Left ventricle myocardium superior (tissue), 1 donor: Measurements from ENCODE around the gene GPR135. TPM values are rescaled to one million over a fixed set of nuclear protein-coding genes. Genes with fewer than 3 reads are reported as not detected.

Experiments
- ATAC-seq: fragments of 200-7000 bp; cut with Tn5 transposase; one replicate; pipeline ENCODE4 v1.9.1; 2020; ENCODE audit warnings: mild to moderate bottlenecking, moderate library complexity
- DNase-seq: peaks from one replicate; pipeline ENCODE4 v3.0.0-alpha.2; 2020
- intact Hi-C: fragments of 100-400 bp; cut with micrococcal nuclease; formaldehyde crosslinking; loops from one replicate; pipeline ENCODE4 v1.11.0; 2022
- long read RNA-seq: library from polyadenylated mRNA; unstranded; transcript quantifications from one replicate; pipeline ENCODE4 v2.0.0, GENCODE V29; 2021
- total RNA-seq: library from RNA; stranded (reverse); fragmentation: NEBNext Ultra II Directional; extraction: Animal tissue kit (Norgen Biotek cat#: 25700); gene quantifications from one replicate; pipeline ENCODE4 v1.2.1, GENCODE V29; 2021
- donor health status: DM: no; HTN: yes; CAD: no; lungs with severe emphysema.

Gene GPR135
- 2.0 TPM for total RNA-seq
- long read RNA-seq, full-length matches to known transcripts: 3 of 3 reads
- long read RNA-seq, partial matches to known transcripts: 0 of 3 reads
- long read RNA-seq, other reads (novel, unspliced or antisense): 0 of 3 reads

- ATAC-seq (peak; percentile 71), DNase-seq (no peak)
- intact Hi-C loops: no loop called here
These were observed at the start of gene GPR135 for GRCh38 chr14:59465316-59466135. TSS of gene GPR135 (minus strand) at chr14:59465380. CDS start at chr14:59465226, 154 bp downstream.

GRCh38 chr14:59511916-59512575, 46.9 kb upstream of the GPR135 start:
- ATAC-seq (no peak), DNase-seq (no peak)
- intact Hi-C loops: no loop called here

GRCh38 chr14:59510966-59511365, 45.8 kb upstream of the GPR135 start:
- ATAC-seq: no peak
- DNase-seq: no peak
- intact Hi-C loops: no loop called here

- ATAC-seq: no peak
- intact Hi-C loops: no loop called here
- no peak for DNase-seq
These were observed 44.8 kb upstream of the GPR135 start for GRCh38 chr14:59510001-59510400.

GRCh38 chr14:59509101-59509500, 43.9 kb upstream of the GPR135 start:
- DNase-seq: no peak
- intact Hi-C loops: no loop called here
- no peak for ATAC-seq

GRCh38 chr14:59507752-59508103, 42.5 kb upstream of the GPR135 start:
- DNase-seq: no peak
- ATAC-seq: no peak
- intact Hi-C loops: no loop called here

GRCh38 chr14:59507063-59507751, 42.0 kb upstream of the GPR135 start:
- ATAC-seq (peak; percentile 62), DNase-seq (peak; percentile 37)
- intact Hi-C loops: no loop called here

GRCh38 chr14:59503256-59503655, 38.1 kb upstream of the GPR135 start:
- ATAC-seq (no peak), DNase-seq (no peak)
- intact Hi-C loops: no loop called here

- intact Hi-C loops: no loop called here
- ATAC-seq: no peak
- DNase-seq: no peak
These were observed 35.6 kb upstream of the GPR135 start for GRCh38 chr14:59500732-59501131.

GRCh38 chr14:59492384-59492783, 27.2 kb upstream of the GPR135 start:
- ATAC-seq: peak; percentile 45
- DNase-seq: no peak

GRCh38 chr14:59490756-59491155, 25.6 kb upstream of the GPR135 start:
- DNase-seq (no peak), ATAC-seq (no peak)
- intact Hi-C loops: no loop called here

More at GRCh38 chr14:59492384-59492783, 27.2 kb upstream of the GPR135 start:
- intact Hi-C loops: no loop called here

GRCh38 chr14:59484639-59485175, 19.5 kb upstream of the GPR135 start:
- DNase-seq: no peak
- peak; percentile 65 for ATAC-seq
- intact Hi-C loops: no loop called here

GRCh38 chr14:59483819-59484638, 18.8 kb upstream of the GPR135 start, which contains the start of the genes JKAMP and L3HYPDH:
TSS of gene JKAMP (plus strand) at chr14:59484517. CDS start at chr14:59484590, 73 bp downstream.
TSS of gene L3HYPDH (minus strand) at chr14:59484408. CDS start at chr14:59484316, 92 bp downstream.
- ATAC-seq (peak; percentile 97), DNase-seq (peak; percentile 99)
- intact Hi-C loops: no loop called here

GRCh38 chr14:59483363-59483762, 18.2 kb upstream of the GPR135 start:
- peak; percentile 2 for ATAC-seq
- intact Hi-C loops: no loop called here

GRCh38 chr14:59482541-59483331, 17.6 kb upstream of the GPR135 start:
- no peak for DNase-seq
- ATAC-seq: no peak
- intact Hi-C loops: no loop called here

More at GRCh38 chr14:59483363-59483762, 18.2 kb upstream of the GPR135 start:
- DNase-seq: no peak

GRCh38 chr14:59481871-59482540, 16.8 kb upstream of the GPR135 start:
- ATAC-seq (no peak), DNase-seq (no peak)
- intact Hi-C loops: no loop called here

- ATAC-seq: no peak
- intact Hi-C loops: no loop called here
- DNase-seq: no peak
These were observed 16.2 kb upstream of the GPR135 start for GRCh38 chr14:59481407-59481806.
